CD1c-positive myeloid dendritic cell (primary cell): ENCODE data around the gene PSPC1.
"Not testable (repeated sequence)": the region's sequence is repeated elsewhere in the genome, so short reads cannot be mapped to it uniquely, and the experiment has no call there.

ENCODE experiments used
- DNase-seq: peaks from one replicate; pipeline ENCODE4 v3.0.0-alpha.2; 2016; ENCODE audit errors: extremely low spot score

Gene PSPC1, protein sequence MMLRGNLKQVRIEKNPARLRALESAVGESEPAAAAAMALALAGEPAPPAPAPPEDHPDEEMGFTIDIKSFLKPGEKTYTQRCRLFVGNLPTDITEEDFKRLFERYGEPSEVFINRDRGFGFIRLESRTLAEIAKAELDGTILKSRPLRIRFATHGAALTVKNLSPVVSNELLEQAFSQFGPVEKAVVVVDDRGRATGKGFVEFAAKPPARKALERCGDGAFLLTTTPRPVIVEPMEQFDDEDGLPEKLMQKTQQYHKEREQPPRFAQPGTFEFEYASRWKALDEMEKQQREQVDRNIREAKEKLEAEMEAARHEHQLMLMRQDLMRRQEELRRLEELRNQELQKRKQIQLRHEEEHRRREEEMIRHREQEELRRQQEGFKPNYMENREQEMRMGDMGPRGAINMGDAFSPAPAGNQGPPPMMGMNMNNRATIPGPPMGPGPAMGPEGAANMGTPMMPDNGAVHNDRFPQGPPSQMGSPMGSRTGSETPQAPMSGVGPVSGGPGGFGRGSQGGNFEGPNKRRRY

DNA sequence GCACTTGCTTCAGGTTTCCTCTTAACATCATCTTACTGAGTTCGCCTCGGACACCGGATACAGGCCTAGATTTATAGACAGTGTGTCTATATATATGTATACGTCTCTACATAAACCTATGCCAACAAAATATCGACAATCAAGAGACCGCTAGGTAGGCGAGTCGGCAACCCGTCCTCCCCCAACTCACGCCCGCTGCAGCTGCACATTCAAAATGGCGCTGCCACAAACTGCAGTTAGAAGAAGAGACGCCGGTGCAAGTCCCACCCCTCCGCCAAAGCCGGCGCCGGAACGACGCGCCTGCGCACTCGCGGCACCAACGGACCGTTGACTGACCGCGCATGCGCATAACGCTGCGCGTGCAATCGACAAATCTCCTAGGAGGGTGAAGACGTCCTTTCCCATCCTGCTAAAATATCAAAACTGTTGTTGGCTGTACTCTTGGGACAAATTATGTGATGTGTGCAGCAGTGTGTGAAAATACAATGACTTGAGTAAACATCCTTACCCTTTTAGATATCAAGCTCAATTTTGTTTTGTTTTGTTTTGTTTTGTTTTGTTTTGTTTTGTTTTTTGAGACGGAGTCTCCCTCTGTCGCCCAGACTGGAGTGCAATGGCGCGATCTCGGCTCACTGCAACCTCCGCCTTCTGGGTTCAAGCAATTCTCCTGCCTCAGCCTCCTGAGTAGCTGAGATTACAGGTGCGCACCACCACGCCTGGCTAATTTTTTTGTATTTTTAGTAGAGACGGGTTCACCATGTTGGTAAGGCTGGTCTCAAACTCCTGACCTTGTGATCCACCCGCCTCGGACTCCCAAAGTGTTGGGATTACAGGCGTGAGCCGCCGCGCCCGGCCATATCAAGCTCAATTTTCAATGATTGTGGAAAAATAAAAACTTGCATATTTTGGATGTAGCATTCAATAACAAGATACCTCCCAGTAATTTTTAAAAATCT is at the start of gene PSPC1:
PSPC1 (minus strand) TSS at position 219 of the 956 bp plus-strand sequence; CDS start at position 31, 188 bp downstream.
- peak; percentile 99 for DNase-seq

DNA sequence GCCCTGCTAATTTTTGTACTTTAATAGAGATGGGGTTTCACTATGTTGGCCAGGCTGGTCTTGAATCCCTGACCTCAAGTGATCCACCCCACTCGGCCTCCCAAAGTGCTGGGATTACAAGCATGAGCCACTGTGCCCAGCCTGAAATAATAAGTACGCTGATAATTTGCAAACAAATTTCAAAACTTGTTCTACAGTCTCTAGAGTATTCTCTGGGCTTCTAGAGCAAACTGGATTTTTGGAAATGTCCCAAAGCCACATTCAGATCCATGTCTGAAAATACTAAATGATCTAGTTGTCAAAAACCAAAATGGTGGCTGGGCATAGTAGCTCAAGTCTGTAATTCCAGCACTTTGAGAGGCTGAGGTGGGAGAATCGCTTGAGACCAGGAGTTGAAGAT is 39.9 kb upstream of the PSPC1 start:
- no peak for DNase-seq

DNA sequence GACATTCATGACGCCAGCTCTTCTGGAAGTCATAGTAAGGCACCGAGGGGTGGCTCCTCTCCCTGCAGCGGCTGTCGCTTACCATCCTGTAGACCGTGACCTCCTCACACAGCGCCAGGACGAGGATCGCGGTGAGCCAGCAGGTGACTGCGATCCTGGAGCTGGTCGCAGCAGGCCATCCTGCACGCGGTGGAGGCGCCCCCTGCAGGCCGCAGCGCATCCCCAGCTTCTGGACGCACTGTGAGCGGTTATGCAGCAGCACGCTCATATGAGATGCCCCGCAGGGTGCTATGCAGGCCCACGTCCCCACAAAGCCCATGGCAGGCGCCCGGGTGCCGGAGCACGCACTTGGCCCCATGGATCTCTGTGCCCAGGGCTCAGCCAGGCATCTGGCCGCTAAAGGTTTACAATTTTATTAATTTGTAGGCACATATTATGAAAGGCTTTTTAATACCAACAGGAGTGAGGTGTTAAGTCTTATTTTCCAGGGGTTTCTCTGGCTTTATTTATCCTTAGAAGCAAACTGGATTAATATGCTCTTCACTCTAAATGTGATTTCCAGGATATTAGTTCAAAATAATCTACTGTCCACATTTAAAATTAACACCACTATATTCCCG is 35.6 kb upstream of the PSPC1 start:
- DNase-seq, result no peak

DNA sequence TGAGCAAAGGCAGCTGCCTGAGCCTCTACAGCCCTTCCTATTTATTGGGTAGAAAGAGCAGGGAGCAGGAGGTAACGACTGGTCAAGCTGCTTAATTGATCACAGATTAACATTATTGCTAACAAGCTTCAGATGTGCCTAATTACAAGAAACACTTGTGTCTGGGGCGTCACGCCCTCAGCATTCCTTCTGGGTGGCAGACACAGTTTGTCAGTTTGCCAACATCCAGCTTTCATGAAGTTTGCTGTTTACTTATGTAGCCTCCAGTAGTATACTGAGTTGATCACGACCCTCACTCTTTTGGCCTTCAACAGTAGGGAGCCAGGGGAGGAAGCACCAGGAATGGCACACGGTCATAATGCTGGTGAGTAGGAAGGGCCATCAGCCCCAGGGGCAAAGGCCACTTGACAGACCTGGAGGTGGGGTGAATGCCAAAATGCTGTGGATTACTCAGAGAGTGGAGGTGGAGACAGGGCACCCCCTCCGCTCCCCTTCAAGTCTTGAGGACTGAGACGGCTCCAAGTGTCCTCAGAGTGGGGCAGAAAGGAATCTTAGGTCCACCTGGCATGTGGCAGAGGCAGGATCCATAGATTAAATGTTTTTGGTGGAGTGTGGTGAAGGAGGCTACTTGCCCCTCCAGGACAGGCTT is 34.9 kb upstream of the PSPC1 start:
- no peak for DNase-seq

DNA sequence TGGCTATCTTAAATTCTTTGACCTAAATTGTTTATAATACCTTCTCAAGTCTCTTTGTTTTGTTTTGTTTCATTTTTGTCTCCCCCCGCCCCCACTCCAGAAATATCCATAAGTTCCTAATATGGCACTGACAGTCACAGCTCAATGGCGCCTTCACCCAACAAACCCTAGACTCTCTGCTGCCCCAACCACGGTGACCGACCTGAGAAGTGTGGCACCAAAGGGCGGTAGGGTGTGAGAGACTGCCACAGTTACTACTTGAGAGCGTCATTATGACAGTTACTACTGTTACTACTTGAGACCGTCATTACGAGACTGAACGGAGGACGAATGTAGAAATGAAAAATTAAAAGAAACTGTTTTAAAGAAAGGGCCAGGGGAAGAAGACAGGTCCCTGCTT is 34.4 kb upstream of the PSPC1 start:
- DNase-seq, result no peak

DNA sequence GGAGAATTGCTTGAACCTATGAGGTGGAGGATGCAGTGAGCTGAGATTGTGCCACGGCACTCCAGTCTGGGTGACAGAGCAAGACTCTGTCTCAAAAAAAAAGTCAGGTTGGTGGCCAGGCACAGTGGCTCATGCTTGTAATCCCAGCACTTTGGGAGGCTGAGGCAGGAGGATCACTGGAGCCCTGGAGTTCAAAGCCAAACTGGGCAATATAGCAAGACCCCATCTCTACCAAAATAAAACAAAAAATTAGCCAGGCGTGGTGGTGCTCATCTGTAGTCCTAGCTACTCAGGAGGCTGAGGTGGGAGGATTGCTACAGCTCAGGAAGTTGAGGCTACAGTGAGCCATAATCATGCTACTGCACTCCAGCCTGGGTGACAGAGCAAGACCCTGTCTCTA is 33.1 kb upstream of the PSPC1 start:
- not testable (repeated sequence) for DNase-seq

DNA sequence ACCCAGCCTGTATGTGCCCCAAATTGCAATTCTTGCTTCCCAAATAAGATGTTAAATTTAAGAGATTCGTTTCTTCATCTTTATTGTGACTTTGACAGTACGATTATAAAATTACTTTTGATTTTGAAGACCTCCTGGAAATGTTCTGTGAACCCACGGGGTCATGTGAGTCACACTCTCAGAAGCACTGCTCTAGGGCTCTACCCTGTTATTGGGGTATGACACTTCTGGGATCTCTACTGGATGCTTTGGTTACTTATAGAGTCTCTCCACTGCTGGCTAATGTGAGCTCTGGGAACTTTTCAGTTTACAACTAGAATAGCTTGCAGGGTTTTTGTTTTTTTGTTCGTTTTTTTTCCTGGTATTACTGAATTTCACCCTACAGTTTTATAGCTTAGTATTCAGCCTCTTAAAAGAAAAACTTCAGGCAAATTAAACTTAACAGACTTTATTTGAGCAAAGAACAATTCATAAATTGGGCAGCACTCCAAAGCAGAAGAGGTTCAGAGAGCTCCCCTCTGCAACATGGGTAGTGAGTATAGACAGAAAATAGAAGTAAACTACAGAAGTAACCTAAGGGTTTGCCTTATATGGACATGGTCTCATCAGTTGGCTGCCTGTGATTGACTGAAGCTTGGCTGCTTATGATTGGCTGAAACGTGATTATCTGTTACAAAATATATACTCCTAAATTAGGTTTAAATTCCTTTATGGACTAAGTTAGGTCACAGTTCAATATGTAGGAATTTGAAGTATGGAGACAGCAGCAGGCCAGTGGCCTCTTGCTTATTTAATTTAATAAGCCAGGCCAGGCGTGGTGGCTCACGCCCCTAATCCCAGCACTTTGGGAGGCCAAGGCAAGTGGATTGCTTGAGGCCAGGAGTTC is 28.5 kb upstream of the PSPC1 start:
- no peak for DNase-seq

DNA sequence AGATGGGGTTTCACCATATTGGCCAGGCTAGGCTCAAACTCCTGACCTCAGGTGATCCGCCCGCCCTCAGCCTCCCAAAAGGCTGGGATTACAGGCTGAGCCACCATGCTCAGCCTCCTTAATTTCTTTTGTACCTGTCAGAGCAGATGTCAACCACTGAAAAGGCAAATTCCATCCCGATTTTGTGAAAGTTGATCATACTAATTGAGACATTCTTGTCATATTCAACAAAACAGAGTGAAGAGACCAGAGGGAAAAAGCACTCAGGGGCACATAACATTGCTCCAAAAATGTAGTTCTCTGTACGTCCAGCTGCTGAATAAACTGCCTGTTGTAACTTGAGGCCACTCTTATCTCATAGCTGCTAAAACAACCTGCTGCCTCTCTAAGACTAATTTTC is 27.4 kb upstream of the PSPC1 start:
- no peak for DNase-seq

DNA sequence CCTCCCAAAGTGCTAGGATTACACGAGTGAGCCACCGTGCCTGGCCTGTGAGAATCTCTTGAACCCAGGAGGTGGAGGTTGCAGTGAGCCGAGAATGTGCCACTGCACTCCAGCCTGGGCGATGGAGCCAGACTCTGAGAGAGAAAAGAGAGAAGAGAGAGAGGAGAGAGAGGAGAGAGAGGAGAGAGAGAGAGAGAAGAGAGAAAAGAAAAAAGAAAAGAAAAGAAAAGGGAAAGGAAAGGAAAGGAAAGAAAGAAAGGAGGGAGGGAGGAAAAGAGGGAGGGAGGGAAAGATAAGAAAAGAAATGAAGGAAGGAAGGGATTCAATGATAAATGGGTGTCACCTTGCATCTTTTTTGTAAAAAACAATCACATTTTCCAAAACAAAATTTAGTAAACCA is 23.0 kb upstream of the PSPC1 start:
- no peak for DNase-seq

DNA sequence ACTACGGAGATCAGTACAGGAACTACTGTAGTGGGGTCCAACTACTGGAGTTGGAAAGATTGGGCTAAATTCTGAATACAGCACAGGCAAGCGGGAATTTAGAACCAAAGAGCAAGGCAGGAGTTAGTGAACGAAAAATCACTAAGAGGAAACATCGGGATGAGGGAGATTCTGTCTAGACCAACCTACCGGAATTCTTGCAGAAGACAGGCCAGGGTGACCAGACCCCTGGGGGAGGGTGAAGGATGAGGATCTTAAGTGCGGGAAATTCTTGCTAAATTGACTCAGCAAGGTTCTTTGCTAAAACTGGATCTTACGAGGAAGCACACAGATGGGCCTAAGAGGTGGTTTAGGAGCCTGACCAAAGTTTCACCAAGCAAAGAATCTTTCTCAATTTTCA is 13.2 kb upstream of the PSPC1 start:
- DNase-seq, result no peak

DNA sequence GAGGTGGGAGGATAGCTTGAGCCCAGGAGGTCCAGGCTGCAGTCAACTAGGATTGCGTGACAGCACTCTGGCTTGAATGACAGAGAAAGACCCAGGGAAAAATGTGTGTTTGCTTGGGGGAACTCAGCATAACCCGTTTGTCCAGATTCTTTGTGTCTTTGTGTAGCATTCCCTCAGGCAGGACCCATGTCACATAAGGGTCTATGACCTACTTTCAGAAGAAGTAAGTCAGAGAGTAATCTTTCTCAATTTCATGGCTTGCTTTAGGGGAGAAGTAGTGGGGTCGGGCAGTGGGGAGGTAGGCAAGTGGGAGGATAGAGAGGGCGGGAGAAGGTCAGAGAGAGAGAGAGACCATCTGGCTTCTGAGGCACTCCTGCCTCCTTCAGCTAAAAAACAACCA is 11.9 kb upstream of the PSPC1 start:
- DNase-seq, result peak; percentile 2

DNA sequence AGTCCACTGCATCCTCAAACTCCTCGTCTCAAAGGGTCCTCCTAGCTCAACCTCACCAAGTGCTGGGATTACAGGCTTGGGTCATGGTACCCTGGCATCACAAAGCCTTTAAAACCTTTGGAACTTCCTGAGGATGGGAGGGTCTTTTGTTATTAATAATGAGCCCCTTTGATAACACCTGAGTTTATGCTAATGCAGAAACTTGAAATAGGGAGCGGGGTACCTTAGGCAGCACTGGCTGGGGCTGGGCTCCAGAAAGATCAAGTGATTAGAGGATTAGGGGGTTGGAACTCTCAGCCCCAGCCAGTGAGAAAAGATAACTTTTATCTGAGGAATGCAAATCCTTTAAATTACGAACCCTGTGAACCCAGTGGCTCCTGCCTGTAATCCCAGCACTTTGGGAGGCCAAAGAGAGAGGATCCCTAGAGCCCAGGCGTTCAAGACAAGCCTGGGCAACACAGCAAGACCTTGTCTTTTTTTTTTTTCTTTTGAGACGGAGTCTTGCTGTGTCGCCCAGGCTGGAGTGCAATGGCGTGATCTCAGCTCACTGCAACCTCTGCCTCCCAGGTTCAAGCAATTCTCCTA is 9.3 kb upstream of the PSPC1 start:
- no peak for DNase-seq

DNA sequence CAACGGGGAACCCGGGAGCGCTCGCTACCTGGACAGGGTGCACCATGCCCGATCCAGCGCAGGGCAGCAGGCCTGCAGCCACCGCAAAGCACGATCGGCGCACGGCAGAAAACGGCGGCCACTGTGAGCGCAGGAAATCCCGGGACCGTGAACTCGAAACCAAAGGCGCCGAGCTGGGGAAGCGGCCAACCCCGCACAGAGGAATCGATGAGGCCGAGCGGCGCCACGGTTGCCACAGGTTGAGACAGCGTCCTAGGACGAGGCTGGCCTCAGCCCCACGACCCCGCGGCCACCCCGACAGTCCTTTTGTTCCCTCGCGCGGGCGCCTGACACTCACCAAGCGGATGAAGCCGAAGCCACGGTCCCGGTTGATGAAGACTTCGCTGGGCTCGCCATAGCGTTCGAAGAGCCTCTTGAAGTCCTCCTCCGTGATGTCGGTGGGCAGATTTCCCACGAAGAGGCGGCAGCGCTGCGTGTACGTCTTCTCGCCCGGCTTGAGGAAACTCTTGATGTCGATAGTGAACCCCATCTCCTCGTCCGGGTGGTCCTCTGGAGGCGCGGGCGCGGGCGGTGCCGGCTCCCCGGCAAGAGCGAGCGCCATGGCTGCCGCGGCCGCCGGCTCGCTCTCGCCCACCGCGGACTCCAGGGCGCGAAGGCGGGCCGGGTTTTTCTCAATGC is 557 bp downstream of the PSPC1 start:
- DNase-seq, result peak; percentile 60

DNA sequence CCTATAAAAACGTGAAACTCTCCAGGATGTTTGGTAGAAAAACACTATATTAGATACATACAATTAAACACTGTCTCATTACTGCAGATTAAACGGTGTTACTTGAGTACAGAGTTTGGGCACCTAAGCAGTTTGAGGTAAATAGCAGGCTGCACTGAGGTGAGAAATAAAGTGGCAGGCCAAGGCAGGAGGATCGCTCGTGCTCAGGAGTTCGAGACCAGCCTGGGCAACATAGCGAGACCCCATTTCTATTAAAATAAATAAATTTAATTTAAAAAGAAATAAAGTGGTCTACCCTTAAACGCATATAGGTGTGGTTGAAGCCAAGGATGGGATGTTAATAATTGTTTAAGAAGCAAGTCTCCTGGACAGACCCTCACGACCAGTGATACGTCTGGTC is 1.2 kb downstream of the PSPC1 start:
- no peak for DNase-seq

DNA sequence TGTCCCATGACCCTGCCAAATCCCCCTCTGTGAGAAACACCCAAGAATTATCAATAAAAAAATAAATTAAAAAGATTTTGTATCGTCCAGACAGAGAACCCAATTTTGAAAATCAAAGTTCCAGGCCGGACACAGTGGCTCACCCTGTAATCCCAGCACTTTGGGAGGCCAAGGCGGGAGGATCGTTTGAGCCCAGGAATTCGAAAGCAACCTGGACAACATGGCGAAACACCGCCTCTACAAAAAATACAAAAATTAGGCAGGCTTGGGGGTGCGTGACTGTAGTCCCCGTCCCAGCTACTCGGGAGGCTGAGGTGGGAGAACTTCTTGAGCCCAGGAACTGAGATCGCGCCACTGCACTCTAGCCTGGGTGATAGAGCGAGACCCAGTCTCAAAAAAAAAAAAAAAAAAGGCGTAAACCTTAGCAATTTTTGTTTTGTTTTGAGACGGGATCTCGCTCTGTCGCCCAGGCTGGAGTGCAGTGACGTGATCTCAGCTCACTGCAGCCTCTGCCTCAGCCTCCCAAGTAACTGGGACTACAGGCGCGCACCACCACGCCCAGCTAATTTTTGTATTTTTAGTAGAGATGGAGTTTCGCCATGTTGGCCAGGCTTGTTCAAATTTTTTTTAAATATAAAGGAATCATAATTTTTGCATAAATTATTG is 1.9 kb downstream of the PSPC1 start:
- DNase-seq, result not testable (repeated sequence)

DNA sequence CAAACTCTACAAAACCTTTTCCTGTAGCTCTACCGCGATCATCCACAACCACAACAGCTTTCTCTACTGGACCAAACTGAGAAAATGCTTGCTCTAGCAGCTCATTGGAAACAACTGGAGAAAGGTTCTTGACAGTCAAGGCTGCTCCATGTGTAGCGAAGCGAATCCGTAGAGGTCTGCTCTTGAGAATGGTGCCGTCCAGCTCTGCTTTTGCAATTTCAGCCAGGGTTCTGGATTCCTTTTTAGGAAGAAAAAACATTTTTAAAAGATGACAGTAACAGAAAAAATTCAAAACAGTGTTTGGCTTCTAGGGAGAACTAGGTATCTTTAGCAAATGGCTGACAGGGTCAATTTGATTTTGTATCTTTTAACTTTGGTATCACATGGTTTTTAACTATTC is 10.4 kb downstream of the PSPC1 start:
- no peak for DNase-seq

DNA sequence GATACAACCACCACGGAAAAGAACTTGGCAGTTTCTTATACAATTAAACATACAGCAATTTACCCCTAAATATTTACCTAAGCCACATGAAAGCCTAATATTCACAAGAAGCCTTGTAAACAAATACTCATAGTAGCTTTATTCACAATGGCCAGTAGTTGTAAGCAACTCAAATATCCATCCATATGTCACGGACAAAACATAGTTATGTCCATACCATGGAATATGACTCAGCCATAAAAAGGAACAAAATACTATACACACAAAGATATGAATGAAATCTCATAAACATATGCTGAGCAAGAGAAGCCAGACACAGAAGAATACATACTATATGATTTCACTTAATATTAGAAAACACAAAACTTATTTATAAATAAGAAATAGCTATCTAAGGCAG is 12.9 kb downstream of the PSPC1 start:
- no peak for DNase-seq

DNA sequence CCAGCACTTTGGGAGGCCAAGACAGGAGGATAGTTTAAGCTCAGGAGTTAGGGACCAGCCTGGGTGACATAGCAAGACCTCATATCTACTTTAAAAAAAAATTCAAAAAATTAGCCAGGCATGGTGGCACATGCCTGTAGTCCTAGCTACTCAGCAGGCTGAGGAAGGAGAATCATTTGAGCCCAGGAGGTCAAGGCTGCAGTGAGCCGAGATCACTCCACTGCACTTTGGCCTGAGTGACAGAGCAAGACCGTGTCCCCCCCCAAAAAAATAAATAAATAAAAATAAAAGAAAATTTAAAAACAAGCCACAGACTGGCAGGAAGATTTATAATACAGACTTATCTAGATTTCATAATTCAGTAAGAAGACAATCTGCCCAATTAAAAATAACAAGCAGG is 14.8 kb downstream of the PSPC1 start:
- DNase-seq, result no peak

DNA sequence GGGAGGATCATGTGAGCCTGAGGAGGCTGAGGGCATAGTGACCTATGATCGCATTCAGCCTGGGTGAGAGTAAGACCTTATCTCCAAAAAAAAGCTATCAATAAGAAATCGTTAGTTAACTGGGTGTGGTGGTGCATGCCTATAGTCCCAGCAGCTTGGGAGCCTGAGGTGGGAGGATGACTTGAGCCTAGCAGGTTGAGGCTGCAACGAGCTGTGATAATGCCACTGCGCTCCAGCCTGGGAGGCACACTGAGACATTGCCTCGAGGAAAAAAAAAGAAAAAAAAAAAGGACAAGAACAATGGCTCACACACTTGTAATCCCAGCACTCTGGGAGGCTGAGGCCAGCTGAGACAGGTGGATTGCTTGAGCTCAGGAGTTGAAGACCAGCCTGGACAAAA is 16.2 kb downstream of the PSPC1 start:
- no peak for DNase-seq
